ENCODE measurements around the gene BSN. TPM values are rescaled to one million over a fixed set of nuclear protein-coding genes. Genes with fewer than 3 reads are reported as not detected.
A peak's percentile ranks its signal among the peaks of the same experiment; 100 is the strongest.

The BSN gene
- total RNA-seq, 2 donors from 2014 or later = 1.3 to 6.6 TPM

DNA sequence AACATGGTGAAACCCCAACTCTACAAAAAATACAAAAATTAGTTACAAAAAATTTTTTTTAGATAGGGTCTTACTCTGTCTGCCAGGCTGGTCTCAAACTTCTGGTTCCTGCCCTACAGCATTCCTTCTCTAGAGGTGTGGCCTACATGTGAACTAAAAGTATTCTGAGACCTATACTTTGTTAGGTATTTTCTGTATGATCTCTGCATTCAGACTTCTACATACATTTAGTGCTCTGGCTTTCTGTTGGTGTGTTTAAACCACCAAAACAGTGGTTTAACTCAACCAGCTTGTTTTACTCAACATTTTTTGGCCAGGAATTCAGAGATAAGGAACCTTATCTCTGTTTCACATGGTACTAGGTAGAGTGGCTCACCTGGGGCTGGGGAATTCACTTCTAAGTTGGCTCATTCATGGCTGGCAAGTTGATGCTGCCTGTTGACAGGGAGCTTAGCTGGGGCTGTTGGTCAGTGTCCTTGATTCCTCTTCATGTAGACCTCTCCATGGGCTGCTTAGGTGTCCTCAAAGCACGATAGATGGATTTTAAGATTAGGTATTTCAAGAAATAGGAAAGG is 41.4 kb upstream of the BSN start:
- H3K36me3 ChIP-seq (replicated peaks in 1 of 2; ENCODE audit: insufficient read depth in 1 of 2, low read depth in 2 of 2) = peaks cover 0 to 6% of the 10 kb centered on the region in 2 donors
- 50% methylated on average over 1 of the region's 1 CpG for WGBS, 2 donors
- no peak for TF ChIP-seq POLR2A (IDR thresholded peaks at IDR 0.05)
- TF ChIP-seq, protein P1, sequence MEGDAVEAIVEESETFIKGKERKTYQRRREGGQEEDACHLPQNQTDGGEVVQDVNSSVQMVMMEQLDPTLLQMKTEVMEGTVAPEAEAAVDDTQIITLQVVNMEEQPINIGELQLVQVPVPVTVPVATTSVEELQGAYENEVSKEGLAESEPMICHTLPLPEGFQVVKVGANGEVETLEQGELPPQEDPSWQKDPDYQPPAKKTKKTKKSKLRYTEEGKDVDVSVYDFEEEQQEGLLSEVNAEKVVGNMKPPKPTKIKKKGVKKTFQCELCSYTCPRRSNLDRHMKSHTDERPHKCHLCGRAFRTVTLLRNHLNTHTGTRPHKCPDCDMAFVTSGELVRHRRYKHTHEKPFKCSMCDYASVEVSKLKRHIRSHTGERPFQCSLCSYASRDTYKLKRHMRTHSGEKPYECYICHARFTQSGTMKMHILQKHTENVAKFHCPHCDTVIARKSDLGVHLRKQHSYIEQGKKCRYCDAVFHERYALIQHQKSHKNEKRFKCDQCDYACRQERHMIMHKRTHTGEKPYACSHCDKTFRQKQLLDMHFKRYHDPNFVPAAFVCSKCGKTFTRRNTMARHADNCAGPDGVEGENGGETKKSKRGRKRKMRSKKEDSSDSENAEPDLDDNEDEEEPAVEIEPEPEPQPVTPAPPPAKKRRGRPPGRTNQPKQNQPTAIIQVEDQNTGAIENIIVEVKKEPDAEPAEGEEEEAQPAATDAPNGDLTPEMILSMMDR (IDR thresholded peaks at IDR 0.05) = no peak
- ATAC-seq (peak; percentile 49), DNase-seq (peak in 1 of 4 donors; percentile 25)
- no peaks in the 10 kb centered on the region for H3K27me3 ChIP-seq
- H3K4me3 ChIP-seq = no peak overlapping the region
- peak overlapping the region in 3 of 4 donors; percentile 31 to 55 (median 53) for H3K27ac ChIP-seq
- peaks cover 37% of the 10 kb centered on the region for H3K4me1 ChIP-seq
- H3K9me3 ChIP-seq = no peaks in the 10 kb centered on the region
- intact Hi-C loops (cut with DNase I) = no loop called here

DNA sequence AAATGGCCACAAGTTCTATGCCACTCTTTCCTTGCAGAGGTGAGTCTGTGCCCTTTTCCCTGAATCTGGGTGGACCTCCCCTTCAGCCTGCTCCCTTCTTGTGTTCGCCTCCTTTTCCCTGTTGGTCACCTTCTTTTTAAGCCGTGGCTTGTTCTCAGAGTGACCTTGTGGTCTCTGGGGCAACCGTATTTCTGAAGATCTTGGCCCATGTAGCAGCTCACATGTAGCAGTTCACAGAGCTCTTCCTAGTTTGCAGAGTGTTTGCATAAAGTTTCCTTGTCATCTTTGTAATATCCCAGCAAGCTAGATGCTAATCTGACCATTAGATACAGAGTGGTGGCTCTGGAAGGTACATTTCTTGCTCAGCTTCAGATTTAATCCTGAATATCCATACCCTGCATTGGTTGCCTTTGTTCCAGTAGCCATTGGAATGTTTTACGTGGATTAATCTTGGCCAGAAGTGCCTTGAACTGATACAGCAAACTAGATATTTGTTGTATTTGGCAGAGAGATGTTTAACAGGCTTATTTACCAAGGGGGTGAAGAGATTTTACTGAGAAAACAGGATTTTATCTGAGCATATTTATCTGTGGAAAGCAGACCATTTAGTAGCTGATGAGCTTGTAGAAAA is 40.7 kb upstream of the BSN start:
- DNase-seq = no peak
- Histone ChIP-seq H3K27ac (peak overlapping the region in 2 of 4 donors; percentile 53 to 55), H3K4me3 (no peak overlapping the region), H3K4me1 (peaks cover 38% of the 10 kb centered on the region), H3K9me3 (no peaks in the 10 kb centered on the region), H3K36me3 (replicated peaks in 1 of 2; ENCODE audit: insufficient read depth in 1 of 2, low read depth in 2 of 2) (peaks cover 0 to 6% of the 10 kb centered on the region in 2 donors), H3K27me3 (no peaks in the 10 kb centered on the region)
- 37 to 53% methylated on average over 4 of the region's 4 CpGs for WGBS, 2 donors
- ATAC-seq = peak; percentile 18
- intact Hi-C loops (cut with DNase I) = no loop called here
- no peak for TF ChIP-seq POLR2A (IDR thresholded peaks at IDR 0.05)

DNA sequence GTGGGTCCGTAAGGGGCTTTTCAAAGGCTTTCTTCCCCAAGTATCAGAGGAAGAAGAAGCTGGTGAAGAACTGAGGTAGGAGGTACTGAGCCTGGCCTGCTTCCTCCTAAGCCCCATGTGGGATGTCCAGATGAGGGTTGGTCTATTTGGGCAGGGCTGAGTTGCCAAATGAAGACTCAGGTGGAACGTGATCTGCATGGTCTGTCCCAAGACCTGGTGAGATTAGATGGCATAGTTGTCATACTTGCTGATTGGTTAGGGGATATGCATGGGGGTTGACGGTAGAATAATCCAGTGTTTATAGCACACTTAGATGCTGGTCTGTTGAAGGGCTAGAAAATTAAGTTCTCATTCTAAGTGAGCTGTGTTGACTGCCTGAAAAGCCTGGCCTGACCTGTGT is 36.3 kb upstream of the BSN start:
- no peak for ATAC-seq
- WGBS, 2 donors = 87 to 88% methylated on average over 3 of the region's 3 CpGs
- H3K36me3 ChIP-seq (replicated peaks in 1 of 2; ENCODE audit: insufficient read depth in 1 of 2, low read depth in 2 of 2) = no peaks in the 10 kb centered on the region

DNA sequence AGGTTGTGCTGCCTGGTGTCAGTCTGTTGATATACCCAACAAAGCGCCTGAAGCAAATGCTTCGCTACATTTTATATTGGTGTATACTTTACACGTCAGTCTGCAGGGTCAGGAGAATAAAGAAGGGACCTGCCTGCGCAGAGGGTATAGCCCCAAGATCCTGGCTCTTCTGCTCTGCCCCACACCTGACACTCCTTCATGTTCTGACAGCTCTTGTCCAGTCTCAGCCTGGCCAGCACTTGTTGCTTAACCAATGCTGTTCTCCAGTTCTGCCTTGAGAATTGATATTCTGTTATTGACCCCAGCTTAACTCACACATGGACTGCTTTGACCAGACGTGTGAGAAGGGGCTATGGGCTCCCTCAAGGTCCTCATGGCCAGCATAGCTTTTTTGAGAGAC is 35.8 kb upstream of the BSN start:
- Histone ChIP-seq H3K36me3 (replicated peaks in 1 of 2; ENCODE audit: insufficient read depth in 1 of 2, low read depth in 2 of 2) (no peaks in the 10 kb centered on the region), H3K4me1 (peaks cover 46% of the 10 kb centered on the region), H3K4me3 (no peak overlapping the region), H3K27me3 (no peaks in the 10 kb centered on the region), H3K9me3 (no peaks in the 10 kb centered on the region), H3K27ac (peak overlapping the region in 1 of 4 donors; percentile 4)
- 83 to 88% methylated on average over 5 of the region's 5 CpGs for WGBS, 2 donors
- intact Hi-C loops (cut with DNase I) = no loop called here
- no peak for ATAC-seq
- TF ChIP-seq, protein P1 (IDR thresholded peaks at IDR 0.05) = no peak
- TF ChIP-seq POLR2A (IDR thresholded peaks at IDR 0.05) = no peak
- DNase-seq = no peak

More for the DNA sequence above, 36.3 kb upstream of the BSN start:
- peaks cover 46% of the 10 kb centered on the region for H3K4me1 ChIP-seq
- no peak overlapping the region for H3K4me3 ChIP-seq
- no peaks in the 10 kb centered on the region for H3K27me3 ChIP-seq
- peak overlapping the region in 1 of 4 donors; percentile 1 for H3K27ac ChIP-seq
- TF ChIP-seq POLR2A (IDR thresholded peaks at IDR 0.05) = no peak
- TF ChIP-seq, protein P1 (IDR thresholded peaks at IDR 0.05) = no peak
- intact Hi-C loops (cut with DNase I) = no loop called here
- no peaks in the 10 kb centered on the region for H3K9me3 ChIP-seq
- DNase-seq = no peak

DNA sequence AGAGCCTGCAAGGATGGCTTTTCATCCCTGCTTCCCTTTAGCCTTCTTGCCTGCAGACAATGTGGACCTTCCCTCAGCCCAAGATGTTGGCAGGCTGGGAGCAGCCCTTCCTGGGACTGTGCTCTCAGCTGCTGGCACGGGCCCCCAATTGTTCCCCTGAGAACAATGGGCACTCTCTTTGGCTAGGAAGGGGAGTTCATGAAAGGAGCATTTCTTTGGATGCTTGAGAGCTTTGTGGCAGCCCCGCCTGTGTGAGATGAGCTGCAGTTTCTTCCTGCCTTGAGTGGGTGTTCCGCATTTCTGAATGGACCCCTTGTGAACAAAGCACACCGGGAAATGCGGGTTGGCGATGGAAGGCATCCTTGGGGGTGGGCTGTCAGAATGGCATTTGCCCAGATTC is 35.0 kb upstream of the BSN start:
- intact Hi-C loops (cut with DNase I) = no loop called here
- no peaks in the 10 kb centered on the region for H3K36me3 ChIP-seq (replicated peaks in 1 of 2; ENCODE audit: insufficient read depth in 1 of 2, low read depth in 2 of 2)

More for the DNA sequence above, 35.0 kb upstream of the BSN start:
- TF ChIP-seq, protein P1 (IDR thresholded peaks at IDR 0.05) = no peak
- no peak for TF ChIP-seq POLR2A (IDR thresholded peaks at IDR 0.05)
- Histone ChIP-seq H3K27me3 (no peaks in the 10 kb centered on the region), H3K4me3 (no peak overlapping the region), H3K4me1 (peaks cover 48% of the 10 kb centered on the region), H3K27ac (peak overlapping the region in 2 of 4 donors; percentile 4 to 19), H3K9me3 (no peaks in the 10 kb centered on the region)
- no peak for DNase-seq
- no peak for ATAC-seq
- WGBS, 2 donors = 71 to 74% methylated on average over 5 to 6 of the region's 6 CpGs

Data from body of pancreas (tissue), 4 donors.